ENCODE results near the gene DPEP1.
"Not testable (repeated sequence)": the region's sequence is repeated elsewhere in the genome, so short reads cannot be mapped to it uniquely, and the experiment has no call there.

The DPEP1 gene

DNA sequence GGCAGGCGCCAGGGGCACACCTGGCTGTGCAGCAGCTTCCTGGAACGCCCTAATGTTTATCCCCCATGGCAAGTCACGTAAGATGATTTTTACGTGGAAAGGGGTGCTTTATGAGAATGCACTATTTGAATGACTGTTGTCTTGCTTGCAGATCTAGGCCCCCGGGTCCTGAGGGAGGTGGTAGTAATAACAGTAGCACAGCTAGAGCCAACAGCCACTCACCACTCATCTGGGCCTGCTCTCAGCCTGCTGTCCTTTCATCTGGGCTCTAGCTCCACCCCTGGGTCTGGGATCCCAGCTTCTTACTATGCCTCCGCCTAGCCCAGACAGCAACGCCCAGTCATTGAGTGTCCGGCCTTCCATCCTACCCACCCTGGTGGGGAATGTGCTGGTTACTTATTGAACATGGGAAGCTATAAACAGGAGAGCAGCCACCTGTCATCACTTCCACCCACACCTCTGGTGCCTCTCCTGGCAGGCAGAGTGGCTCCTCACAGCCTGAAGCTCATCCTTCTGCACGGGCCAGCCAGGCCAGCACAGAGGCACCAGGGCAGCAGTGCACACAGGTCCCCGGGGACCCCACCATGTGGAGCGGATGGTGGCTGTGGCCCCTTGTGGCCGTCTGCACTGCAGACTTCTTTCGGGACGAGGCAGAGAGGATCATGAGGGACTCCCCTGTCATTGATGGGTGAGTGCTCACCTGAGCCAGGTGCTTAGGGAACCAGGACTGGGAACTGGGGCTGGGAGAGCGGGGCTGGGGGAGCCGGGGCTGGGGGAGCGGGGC is 16.6 kb downstream of the DPEP1 start:
- no peak for TF ChIP-seq EZH2phosphoT487 (IDR thresholded peaks at IDR 0.05; ENCODE audit: borderline replicate concordance, low read length)
- TF ChIP-seq, protein P1, sequence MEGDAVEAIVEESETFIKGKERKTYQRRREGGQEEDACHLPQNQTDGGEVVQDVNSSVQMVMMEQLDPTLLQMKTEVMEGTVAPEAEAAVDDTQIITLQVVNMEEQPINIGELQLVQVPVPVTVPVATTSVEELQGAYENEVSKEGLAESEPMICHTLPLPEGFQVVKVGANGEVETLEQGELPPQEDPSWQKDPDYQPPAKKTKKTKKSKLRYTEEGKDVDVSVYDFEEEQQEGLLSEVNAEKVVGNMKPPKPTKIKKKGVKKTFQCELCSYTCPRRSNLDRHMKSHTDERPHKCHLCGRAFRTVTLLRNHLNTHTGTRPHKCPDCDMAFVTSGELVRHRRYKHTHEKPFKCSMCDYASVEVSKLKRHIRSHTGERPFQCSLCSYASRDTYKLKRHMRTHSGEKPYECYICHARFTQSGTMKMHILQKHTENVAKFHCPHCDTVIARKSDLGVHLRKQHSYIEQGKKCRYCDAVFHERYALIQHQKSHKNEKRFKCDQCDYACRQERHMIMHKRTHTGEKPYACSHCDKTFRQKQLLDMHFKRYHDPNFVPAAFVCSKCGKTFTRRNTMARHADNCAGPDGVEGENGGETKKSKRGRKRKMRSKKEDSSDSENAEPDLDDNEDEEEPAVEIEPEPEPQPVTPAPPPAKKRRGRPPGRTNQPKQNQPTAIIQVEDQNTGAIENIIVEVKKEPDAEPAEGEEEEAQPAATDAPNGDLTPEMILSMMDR (IDR thresholded peaks at IDR 0.05; ENCODE audit: low read depth, low read length, poor library complexity, severe bottlenecking), result no peak
- H3F3A ChIP-seq (ENCODE audit: control insufficient read depth, insufficient read depth), result no peaks in the 10 kb centered on the region
- peaks cover 16% of the 10 kb centered on the region; the same call in 1 of the 2 replicates for H3K27me3 ChIP-seq (ENCODE audit: control insufficient read depth, low read length)
- H3K4me3 ChIP-seq (ENCODE audit: low read length), result no peak overlapping the region
- H3K36me3 ChIP-seq (ENCODE audit: control insufficient read depth, low read length), result no peaks in the 10 kb centered on the region
- H3K4me2 ChIP-seq (ENCODE audit: low read length), result no peak overlapping the region
- no peaks in the 10 kb centered on the region for H3K9me3 ChIP-seq (ENCODE audit: control insufficient read depth, insufficient read depth, low read length)
- H3K79me2 ChIP-seq (ENCODE audit: control insufficient read depth, low read length), result no peaks in the 10 kb centered on the region
- H3K27ac ChIP-seq (ENCODE audit: low read depth, low read length), result no peak overlapping the region
- no peaks in the 10 kb centered on the region for H4K20me1 ChIP-seq (ENCODE audit: control insufficient read depth, insufficient read depth, low read depth, low read length)
- no peaks in the 10 kb centered on the region for H3K9me2 ChIP-seq (replicated peaks; ENCODE audit: control insufficient read depth, low read length)
- H3K4me1 ChIP-seq (ENCODE audit: control insufficient read depth, low read length), result no peaks in the 10 kb centered on the region

DNA sequence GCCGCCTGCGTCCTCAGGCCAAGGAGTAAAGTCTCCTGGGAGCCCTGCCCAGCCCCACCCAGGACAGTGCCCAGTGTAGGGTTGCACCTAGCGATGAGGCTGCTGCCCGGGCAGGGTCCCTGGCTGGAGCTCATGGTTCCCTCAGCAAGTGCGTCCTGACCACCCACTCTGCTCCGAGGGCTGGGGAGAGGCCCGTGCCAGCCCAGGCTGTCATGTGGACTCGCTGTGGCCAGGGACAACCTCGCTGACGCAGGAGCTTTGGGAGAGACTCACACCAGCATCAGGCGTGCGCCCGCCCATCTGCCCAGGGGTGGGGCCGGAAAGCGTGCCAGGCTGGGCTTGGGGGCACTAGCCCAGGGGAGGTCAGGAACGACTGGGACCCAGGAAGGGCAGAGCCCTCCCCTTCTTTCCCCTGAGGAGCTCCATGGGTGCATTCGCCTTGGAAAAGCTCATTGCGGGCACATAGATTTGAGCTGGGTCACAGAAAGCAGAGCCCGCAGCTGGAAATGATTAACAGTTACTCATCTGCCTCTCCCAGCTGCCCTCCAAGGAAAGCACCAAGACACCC is 19.7 kb downstream of the DPEP1 start:
- H3K4me2 ChIP-seq (ENCODE audit: low read length), result no peak overlapping the region

DNA sequence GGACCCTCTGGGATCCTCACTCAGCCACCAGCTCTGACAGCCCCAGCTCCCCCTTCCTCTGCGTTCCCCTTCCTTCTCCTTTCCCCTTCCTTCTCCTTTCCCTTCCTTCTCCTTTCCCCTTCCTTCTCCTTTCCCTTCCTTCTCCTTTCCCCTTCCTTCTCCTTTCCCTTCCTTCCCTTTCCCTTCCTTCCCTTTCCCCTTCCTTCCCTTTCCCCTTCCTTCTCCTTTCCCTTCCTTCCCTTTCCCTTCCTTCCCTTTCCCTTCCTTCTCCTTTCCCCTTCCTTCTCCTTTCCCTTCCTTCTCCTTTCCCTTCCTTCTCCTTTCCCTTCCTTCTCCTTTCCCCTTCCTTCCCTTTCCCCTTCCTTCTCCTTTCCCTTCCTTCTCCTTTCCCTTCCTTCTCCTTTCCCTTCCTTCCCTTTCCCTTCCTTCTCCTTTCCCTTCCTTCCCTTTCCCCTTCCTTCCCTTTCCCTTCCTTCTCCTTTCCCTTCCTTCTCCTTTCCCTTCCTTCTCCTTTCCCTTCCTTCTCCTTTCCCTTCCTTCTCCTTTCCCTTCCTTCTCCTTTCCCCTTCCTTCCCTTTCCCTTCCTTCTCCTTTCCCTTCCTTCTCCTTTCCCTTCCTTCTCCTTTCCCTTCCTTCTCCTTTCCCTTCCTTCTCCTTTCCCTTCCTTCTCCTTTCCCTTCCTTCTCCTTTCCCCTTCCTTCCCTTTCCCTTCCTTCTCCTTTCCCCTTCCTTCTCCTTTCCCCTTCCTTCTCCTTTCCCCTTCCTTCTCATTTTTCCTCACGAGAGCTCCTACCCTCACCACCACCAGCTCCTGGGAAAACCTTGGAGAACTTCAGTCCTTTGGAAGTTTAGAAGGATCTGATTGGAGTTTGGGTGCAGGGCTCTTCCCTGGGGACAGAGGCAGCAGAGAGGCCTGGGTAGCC is 21.3 kb downstream of the DPEP1 start:
- H3K27me3 ChIP-seq (ENCODE audit: control insufficient read depth, low read length), result peaks cover 17% of the 10 kb centered on the region; the same call in 1 of the 2 replicates
- H3K36me3 ChIP-seq (ENCODE audit: control insufficient read depth, low read length); H3K79me2 ChIP-seq (ENCODE audit: control insufficient read depth, low read length); H3K4me3 ChIP-seq (ENCODE audit: low read length); H3K9me2 ChIP-seq (replicated peaks; ENCODE audit: control insufficient read depth, low read length); H3K4me1 ChIP-seq (ENCODE audit: control insufficient read depth, low read length); H3K4me2 ChIP-seq (ENCODE audit: low read length); H3F3A ChIP-seq (ENCODE audit: control insufficient read depth, insufficient read depth); H3K9me3 ChIP-seq (ENCODE audit: control insufficient read depth, insufficient read depth, low read length); H3K27ac ChIP-seq (ENCODE audit: low read depth, low read length); H4K20me1 ChIP-seq (ENCODE audit: control insufficient read depth, insufficient read depth, low read depth, low read length): not testable (repeated sequence)

More for the DNA sequence above, 19.7 kb downstream of the DPEP1 start:
- H3K36me3 ChIP-seq (ENCODE audit: control insufficient read depth, low read length), result no peaks in the 10 kb centered on the region
- H3K79me2 ChIP-seq (ENCODE audit: control insufficient read depth, low read length), result no peaks in the 10 kb centered on the region
- H3F3A ChIP-seq (ENCODE audit: control insufficient read depth, insufficient read depth), result no peaks in the 10 kb centered on the region
- H3K27ac ChIP-seq (ENCODE audit: low read depth, low read length), result no peak overlapping the region
- H3K4me3 ChIP-seq (ENCODE audit: low read length), result no peak overlapping the region
- H3K9me2 ChIP-seq (replicated peaks; ENCODE audit: control insufficient read depth, low read length), result no peaks in the 10 kb centered on the region
- peaks cover 17% of the 10 kb centered on the region; the same call in 1 of the 2 replicates for H3K27me3 ChIP-seq (ENCODE audit: control insufficient read depth, low read length)
- H4K20me1 ChIP-seq (ENCODE audit: control insufficient read depth, insufficient read depth, low read depth, low read length), result no peaks in the 10 kb centered on the region
- H3K4me1 ChIP-seq (ENCODE audit: control insufficient read depth, low read length), result no peaks in the 10 kb centered on the region
- TF ChIP-seq, protein P1 (IDR thresholded peaks at IDR 0.05; ENCODE audit: low read depth, low read length, poor library complexity, severe bottlenecking), result no peak
- no peak for TF ChIP-seq EZH2phosphoT487 (IDR thresholded peaks at IDR 0.05; ENCODE audit: borderline replicate concordance, low read length)
- no peaks in the 10 kb centered on the region for H3K9me3 ChIP-seq (ENCODE audit: control insufficient read depth, insufficient read depth, low read length)

All from DOHH2 (cell line).